Measurements from ENCODE around the gene NAP1L4. TPM values are rescaled to one million over a fixed set of nuclear protein-coding genes. Genes with fewer than 3 reads are reported as not detected.
A peak's percentile ranks its signal among the peaks of the same experiment; 100 is the strongest.

Gene NAP1L4
- total RNA-seq, 1 donor, result 72.0 TPM

DNA sequence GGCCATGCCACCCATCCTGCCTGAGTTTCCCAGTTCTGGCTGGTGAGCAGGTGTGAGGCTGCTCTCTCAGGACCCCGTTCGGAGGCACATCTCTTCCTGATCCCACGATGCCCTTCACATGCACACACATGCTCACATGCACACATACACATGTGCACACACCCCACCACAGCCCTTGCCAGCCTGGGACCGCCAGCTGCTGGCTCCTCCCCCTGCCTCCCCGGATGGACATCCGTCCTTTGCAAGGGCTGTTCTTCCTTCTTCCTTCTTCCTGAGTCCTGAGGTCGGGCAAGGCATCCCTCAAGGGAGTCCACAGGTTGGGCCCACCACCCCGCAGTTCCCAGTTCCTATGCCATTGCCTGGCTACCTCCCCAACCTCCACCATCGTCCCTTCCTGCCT lies 96.1 kb downstream of the NAP1L4 start:
- Histone ChIP-seq H3K4me2 (ENCODE audit: insufficient read depth, low read length) (no peak overlapping the region), H3K27me3 (ENCODE audit: insufficient read depth, low read length) (no peaks in the 10 kb centered on the region), H3K27ac (ENCODE audit: low read depth, low read length) (no peak overlapping the region), H3K36me3 (ENCODE audit: insufficient read depth, low read length) (no peaks in the 10 kb centered on the region), H3K79me2 (ENCODE audit: insufficient read depth, low read length) (no peaks in the 10 kb centered on the region), H3K9me3 (ENCODE audit: low read depth, low read length) (no peaks in the 10 kb centered on the region), H2AFZ (ENCODE audit: low read length) (no peak overlapping the region), H3K4me1 (ENCODE audit: insufficient read depth, low read length) (peaks cover 16% of the 10 kb centered on the region), H4K20me1 (ENCODE audit: insufficient read depth, low read length) (no peaks in the 10 kb centered on the region), H3K4me3 (ENCODE audit: insufficient read depth, low read length) (no peak overlapping the region)
- DNase-seq (ENCODE audit: insufficient read length, low spot score, missing footprints), result no peak
- TF ChIP-seq, protein P1, sequence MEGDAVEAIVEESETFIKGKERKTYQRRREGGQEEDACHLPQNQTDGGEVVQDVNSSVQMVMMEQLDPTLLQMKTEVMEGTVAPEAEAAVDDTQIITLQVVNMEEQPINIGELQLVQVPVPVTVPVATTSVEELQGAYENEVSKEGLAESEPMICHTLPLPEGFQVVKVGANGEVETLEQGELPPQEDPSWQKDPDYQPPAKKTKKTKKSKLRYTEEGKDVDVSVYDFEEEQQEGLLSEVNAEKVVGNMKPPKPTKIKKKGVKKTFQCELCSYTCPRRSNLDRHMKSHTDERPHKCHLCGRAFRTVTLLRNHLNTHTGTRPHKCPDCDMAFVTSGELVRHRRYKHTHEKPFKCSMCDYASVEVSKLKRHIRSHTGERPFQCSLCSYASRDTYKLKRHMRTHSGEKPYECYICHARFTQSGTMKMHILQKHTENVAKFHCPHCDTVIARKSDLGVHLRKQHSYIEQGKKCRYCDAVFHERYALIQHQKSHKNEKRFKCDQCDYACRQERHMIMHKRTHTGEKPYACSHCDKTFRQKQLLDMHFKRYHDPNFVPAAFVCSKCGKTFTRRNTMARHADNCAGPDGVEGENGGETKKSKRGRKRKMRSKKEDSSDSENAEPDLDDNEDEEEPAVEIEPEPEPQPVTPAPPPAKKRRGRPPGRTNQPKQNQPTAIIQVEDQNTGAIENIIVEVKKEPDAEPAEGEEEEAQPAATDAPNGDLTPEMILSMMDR (IDR thresholded peaks at IDR 0.05; ENCODE audit: extremely low read depth, low read depth, low read length), result no peak

Small RNA genes lying within 50 kb of the gene (small RNA-seq; reads per million reads assigned to genes)
- gene SNORA54, result 10.3 reads per million, percentile 92 among the genes with 10 or more reads in this experiment

Other genes with a start within 250 kb of the NAP1L4 start
- 10.9 and 13.3 TPM in 2 replicates for gene CDKN1C, start 106.6 kb downstream of the NAP1L4 start, total RNA-seq
- 2.5 and 3.8 TPM in 2 replicates for gene PHLDA2, start 62.9 kb downstream of the NAP1L4 start, total RNA-seq
- gene CARS1, start 65.1 kb upstream of the NAP1L4 start, total RNA-seq, result 99.3 and 106 TPM in 2 replicates
- gene OSBPL5, start 173.0 kb upstream of the NAP1L4 start, total RNA-seq, result 46.0 and 49.9 TPM in 2 replicates
- not detected in 2 replicates for gene MRGPRG, start 226.5 kb upstream of the NAP1L4 start, total RNA-seq
- gene MRGPRE, start 240.1 kb upstream of the NAP1L4 start, total RNA-seq, result under 0.01 TPM in 1 of 2 replicates, not detected in the other

Measured in osteoblast (primary cell).